GM21717 (cell line): ENCODE results near the gene SETD3.

Experiments used
- ATAC-seq: cut with Tn5 transposase; IDR thresholded peaks from one replicate; pipeline ENCODE4 v1.9.1; 2021; ENCODE audit warnings: mild to moderate bottlenecking, moderate library complexity; ENCODE audit not compliant: unreplicated experiment

Gene SETD3

GRCh38 chr14:99461411-99462085, 19.1 kb downstream of the SETD3 start:
- no peak for ATAC-seq

- no peak for ATAC-seq
These were observed 19.9 kb downstream of the SETD3 start for GRCh38 chr14:99460793-99461192.

DNA sequence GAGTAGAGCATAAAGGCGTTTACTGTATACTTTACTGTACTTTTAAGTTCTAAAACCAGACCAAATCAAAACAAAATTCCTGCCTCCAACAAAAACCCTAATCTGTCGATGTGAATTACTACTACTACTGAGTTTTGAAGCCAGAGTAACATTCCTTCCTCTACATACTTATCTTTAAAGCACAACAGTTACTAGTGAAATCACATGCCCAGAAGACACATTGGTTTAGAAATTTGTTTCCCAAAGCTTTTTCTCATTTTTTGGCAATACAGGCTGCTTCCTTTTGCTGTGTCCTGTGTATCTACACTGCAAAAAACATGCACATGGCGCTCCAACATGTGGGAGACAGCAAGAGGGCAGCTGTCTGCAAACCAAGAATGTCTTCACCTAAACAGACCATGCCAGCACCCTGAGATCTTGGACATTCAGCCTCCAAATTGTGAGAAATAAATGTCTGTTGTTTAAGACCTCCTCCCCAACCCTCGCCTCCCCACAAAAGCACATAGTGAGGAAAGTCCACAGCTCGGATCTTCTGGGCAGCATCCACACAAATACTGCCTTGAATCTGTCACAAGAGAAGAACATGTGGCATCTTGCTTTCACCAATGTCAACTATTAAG, 21.1 kb downstream of the SETD3 start:
- no peak for ATAC-seq

- ATAC-seq: no peak
These were observed 26.4 kb downstream of the SETD3 start for GRCh38 chr14:99454246-99454645.

DNA sequence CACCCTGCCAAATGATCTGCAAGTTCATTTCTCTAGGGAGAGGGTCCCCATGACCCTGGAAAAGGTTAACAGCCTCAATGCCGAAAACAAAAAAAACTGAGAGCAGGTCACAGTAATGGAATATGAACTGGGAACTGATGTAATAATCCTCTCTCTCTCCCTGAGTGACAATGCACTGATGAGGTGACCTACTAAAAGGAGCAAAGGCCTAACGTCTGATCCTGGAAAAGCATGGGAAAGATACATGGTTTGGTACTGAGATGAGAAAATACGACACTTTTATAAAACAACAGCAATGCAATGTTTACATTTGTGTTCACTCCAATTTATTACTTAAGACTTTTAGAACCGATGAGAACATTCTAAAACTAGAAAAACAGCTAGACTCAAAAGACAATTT, 27.7 kb downstream of the SETD3 start:
- ATAC-seq: no peak

DNA sequence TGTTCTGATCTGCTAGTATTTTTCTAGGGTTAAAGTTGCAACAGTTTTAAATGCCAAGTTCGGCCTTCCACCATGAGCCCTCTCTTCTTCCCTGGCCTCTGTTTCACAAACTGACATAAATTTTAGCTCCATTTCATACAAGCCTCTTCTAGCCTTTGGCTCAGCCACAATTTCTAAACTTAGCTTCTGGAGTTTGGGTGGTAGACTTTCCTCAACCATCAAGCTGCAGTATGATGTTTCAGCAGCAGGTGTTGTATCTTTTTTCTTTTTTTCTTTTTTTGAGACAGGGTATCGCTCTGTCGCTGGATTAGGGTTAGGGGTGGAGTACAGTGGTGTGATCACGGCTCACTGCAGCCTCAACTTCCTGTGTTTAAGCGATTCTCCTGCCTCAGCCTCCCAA, 29.4 kb downstream of the SETD3 start:
- ATAC-seq: no peak

DNA sequence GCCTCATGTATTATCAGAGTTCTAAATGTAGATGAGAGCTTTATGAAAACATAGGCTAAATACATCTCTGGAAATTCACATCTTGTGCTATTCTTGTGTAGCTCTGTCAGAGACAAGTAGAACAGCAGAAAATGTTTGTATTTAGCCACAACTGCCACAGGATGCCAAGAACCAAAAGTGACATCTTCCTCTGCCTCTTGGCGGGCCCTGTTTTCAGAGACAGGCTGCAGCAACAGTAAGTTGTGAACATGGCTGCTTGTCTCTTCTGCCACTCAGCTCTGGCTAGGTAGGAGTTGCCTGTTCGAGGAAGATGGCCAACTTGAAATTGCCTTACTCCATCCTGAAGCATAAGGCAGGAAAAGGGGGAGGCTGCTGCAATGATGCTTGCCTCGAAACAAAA, 30.4 kb downstream of the SETD3 start:
- ATAC-seq: no peak

DNA sequence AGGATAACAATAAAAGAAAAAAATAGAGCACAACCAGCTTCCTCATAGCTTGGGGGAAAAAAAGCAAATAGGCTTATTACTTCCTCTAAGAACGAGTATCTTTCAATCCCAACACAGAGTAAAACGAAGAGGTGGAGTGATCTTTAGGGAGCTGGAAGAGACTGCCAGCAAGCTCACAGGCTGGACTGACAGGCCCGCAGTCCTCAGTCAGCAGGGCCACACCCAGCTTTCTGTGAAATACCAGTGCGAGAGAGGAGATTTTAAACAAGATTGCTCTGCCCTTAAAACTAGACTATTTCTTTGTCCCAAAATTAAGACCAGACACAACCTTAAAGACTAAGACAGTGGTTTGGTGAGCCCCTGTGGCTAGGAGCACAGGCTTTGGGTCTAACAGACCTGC, 32.9 kb downstream of the SETD3 start:
- ATAC-seq: no peak

DNA sequence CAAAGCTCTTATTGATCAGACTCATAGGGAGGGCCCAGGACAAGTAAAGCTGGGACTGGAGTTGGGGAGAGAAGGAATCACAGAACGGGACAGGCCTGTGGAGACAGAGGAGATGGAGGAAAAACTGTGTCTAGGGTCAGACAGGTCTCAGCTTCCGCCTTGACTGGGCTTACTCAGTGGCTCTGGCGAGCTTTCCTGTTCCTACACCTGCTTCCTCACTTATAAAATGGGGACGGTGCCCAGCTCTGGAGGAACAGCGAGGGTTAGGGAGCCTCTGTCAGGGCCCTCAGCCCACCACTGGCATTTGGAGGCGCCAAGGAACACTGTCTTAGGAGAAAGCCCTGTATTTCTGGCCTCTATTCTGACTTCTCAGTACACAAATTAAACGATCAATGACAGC, 34.7 kb downstream of the SETD3 start:
- no peak for ATAC-seq

- no peak for ATAC-seq
These were observed 38.7 kb downstream of the SETD3 start for GRCh38 chr14:99441918-99442317.

GRCh38 chr14:99441157-99441870, 39.3 kb downstream of the SETD3 start:
- ATAC-seq: no peak

- no peak for ATAC-seq
These were observed 40.4 kb downstream of the SETD3 start for GRCh38 chr14:99440278-99440677.

DNA sequence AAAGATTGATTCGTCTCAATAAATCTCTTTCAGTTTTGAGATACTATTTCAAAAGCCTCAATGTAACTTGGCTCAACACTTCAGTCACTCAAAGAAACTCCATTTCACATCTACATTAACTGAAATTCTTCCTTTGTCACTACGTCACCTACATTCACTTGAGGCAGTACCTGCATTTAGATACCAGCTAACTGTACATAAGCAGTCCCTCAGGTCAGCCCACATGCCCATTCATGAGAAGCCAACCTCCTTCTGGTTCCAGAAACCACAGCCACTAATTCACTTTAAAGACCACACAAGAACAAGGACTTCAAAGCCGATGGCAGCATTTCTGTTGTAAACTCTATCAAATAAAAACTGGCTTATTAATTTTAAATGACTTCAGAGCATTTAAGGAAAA, 43.0 kb downstream of the SETD3 start:
- ATAC-seq: no peak

GRCh38 chr14:99436247-99437180, 44.1 kb downstream of the SETD3 start:
- no peak for ATAC-seq

GRCh38 chr14:99435327-99435726, 45.3 kb downstream of the SETD3 start:
- no peak for ATAC-seq

- ATAC-seq: no peak
These were observed 48.2 kb downstream of the SETD3 start for GRCh38 chr14:99432485-99432884.

GRCh38 chr14:99431986-99432385, 48.7 kb downstream of the SETD3 start:
- ATAC-seq: no peak

- no peak for ATAC-seq
These were observed 50.2 kb downstream of the SETD3 start for GRCh38 chr14:99430491-99430890.

DNA sequence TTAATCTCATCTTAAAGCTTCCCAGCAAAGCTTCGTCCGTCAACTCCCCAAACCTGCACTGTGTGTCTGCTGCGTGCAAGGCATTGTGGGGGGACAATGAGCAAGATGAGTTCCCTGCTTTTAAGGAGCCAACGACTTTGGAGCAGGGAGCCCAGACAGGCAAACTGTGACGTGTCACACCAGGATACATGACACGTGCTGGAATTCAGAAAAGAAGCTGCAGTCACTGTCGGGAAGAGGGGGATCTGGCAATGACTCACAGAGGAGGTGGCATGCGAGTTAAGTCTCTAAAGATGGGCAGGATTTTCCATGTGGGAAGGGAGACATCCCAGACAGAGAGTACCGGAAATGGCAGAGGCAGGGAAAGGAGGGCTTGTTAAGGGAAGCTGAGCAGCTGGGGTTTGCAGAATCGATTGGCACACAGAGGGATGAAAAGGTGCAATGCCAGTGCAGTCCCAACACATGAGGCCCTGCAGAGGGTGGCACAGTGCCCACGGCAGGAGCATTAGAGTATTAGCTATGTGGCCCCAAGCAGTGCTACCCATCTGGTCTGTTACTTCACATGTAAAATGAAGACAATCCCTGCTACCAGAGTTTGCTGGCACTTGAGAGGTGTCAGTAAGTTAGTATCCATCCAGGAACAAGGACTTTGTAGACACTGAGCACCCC, 52.9 kb downstream of the SETD3 start:
- ATAC-seq: no peak

DNA sequence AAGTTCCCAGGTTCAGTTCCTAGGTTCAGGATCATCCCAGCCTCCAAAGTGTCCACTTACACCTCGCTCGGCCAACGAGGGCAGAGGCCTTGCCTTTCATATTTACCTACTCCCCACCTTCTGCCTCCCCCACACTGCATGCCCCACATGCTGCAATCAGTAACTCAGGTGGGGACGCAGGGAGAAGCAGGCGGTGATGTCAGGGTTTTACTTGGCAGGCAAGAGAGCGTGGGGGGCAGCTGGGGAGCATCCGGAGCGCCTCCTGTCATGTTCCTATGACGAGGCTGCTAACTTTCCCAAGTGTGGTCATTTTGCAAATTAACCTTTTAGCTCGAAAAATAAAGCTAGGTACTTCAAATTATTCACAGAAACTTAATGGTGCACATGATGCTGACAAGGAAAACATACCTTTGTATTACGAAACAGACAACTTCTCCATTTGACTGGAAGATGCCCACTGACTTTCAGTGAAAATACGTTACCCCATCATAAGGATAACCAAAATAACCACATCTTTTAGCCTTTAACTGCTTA, 53.8 kb downstream of the SETD3 start:
- no peak for ATAC-seq
